HepG2 (cell line): ENCODE results near the gene DUSP15. TPM values are rescaled to one million over a fixed set of nuclear protein-coding genes. Genes with fewer than 3 reads are reported as not detected.

ENCODE experiments used
- ASH2L ChIP-seq: fragments of 300-600, 200-600 bp; sonication (generic); IDR thresholded peaks from 2 replicates; pipeline ENCODE4 v1.7.0; 2017; ENCODE audit warnings: low read depth, mild to moderate bottlenecking, moderate library complexity, mixed read lengths, low read length; ENCODE audit not compliant: insufficient read length
- BCL6 ChIP-seq: IDR thresholded peaks from 2 replicates; pipeline ENCODE4 v1.6.1; 2016; ENCODE audit warnings: missing genetic modification reagents, missing compliant biosample characterization
- CC2D1A ChIP-seq: sonication (generic); formaldehyde crosslinking; IDR thresholded peaks from 2 replicates; pipeline ENCODE4 v1.8.1; 2023; ENCODE audit warnings: mild to moderate bottlenecking, missing genetic modification reagents
- E2F2 ChIP-seq: sonication (generic); formaldehyde crosslinking; IDR thresholded peaks from 2 replicates; pipeline ENCODE4 v1.4.0; 2020; ENCODE audit warnings: missing genetic modification reagents, borderline replicate concordance
- EED ChIP-seq: sonication (generic); formaldehyde crosslinking; IDR thresholded peaks from 2 replicates; pipeline ENCODE4 v1.5.0; 2020; ENCODE audit warnings: mild to moderate bottlenecking, missing genetic modification reagents
- GATA4 ChIP-seq: sonication (generic); IDR thresholded peaks from 2 replicates; pipeline ENCODE4 v1.6.1; 2016; ENCODE audit warnings: antibody characterized with exemption, low read depth, borderline replicate concordance
- GATAD2A ChIP-seq: IDR thresholded peaks from 2 replicates; pipeline ENCODE4 v1.6.1; 2016
- HNRNPLL ChIP-seq: fragments of 200-400 bp; formaldehyde crosslinking; IDR thresholded peaks from 2 replicates; pipeline ENCODE4 v1.6.1; 2017; ENCODE audit warnings: mild to moderate bottlenecking, low read depth, low read length; ENCODE audit not compliant: poor library complexity, severe bottlenecking
- ISL2 ChIP-seq: sonication (generic); formaldehyde crosslinking; IDR thresholded peaks from 2 replicates; pipeline ENCODE4 v1.5.0; 2020; ENCODE audit warnings: missing genetic modification reagents
- ISX ChIP-seq: sonication (generic); formaldehyde crosslinking; conservative IDR thresholded peaks from 2 replicates; pipeline ENCODE4 v1.5.0; 2020; ENCODE audit warnings: missing genetic modification reagents
- KAT2B ChIP-seq: fragments of 150-350 bp; IDR thresholded peaks from 2 replicates; pipeline ENCODE4 v1.6.1; 2014; ENCODE audit warnings: low read depth, low read length, borderline replicate concordance
- MAFK ChIP-seq, 2 experiments: IDR thresholded peaks in 1 of 2; conservative IDR thresholded peaks in 1 of 2; 2 replicates each; pipeline ENCODE4 v1.6.1; 2011; ENCODE audit warnings: improper control_type of control experiment in 2 of 2, low read length in 2 of 2
- MAX ChIP-seq: IDR thresholded peaks from 2 replicates; pipeline ENCODE4 v1.6.1; 2012; ENCODE audit warnings: inconsistent platforms
- MED13 ChIP-seq: sonication (generic); formaldehyde crosslinking; IDR thresholded peaks from 2 replicates; pipeline ENCODE4 v1.5.0; 2020; ENCODE audit warnings: missing genetic modification reagents
- MTF2 ChIP-seq: sonication (generic); formaldehyde crosslinking; IDR thresholded peaks from 2 replicates; pipeline ENCODE4 v1.5.0; 2020; ENCODE audit warnings: missing genetic modification reagents, borderline replicate concordance
- PHF8 ChIP-seq: sonication (generic); formaldehyde crosslinking; IDR thresholded peaks from 2 replicates; pipeline ENCODE4 v1.5.0; 2020; ENCODE audit warnings: missing genetic modification reagents
- REPIN1 ChIP-seq: sonication (generic); formaldehyde crosslinking; IDR thresholded peaks from 2 replicates; pipeline ENCODE4 v1.8.0; 2022; ENCODE audit warnings: missing genetic modification reagents, low read depth, mild to moderate bottlenecking, borderline replicate concordance
- RXRA ChIP-seq: sonication (generic); formaldehyde crosslinking; IDR thresholded peaks from 2 replicates; pipeline ENCODE4 v1.5.1; 2020; ENCODE audit warnings: missing genetic modification reagents
- ZBTB38 ChIP-seq: sonication (generic); formaldehyde crosslinking; IDR thresholded peaks from 2 replicates; pipeline ENCODE4 v1.5.1; 2020; ENCODE audit warnings: mild to moderate bottlenecking, missing genetic modification reagents
- ZEB1 ChIP-seq: IDR thresholded peaks from 2 replicates; pipeline ENCODE4 v1.6.1; 2012; ENCODE audit warnings: mild to moderate bottlenecking, low read depth, inconsistent platforms; ENCODE audit not compliant: insufficient replicate concordance
- ZFP91 ChIP-seq: sonication (generic); formaldehyde crosslinking; IDR thresholded peaks from 2 replicates; pipeline ENCODE4 v1.9.0; 2022; ENCODE audit warnings: missing genetic modification reagents, mild to moderate bottlenecking, borderline replicate concordance
- ZFX ChIP-seq: sonication (generic); formaldehyde crosslinking; IDR thresholded peaks from 2 replicates; pipeline ENCODE4 v1.4.0; 2020; ENCODE audit warnings: mild to moderate bottlenecking, low read depth, missing genetic modification reagents, moderate library complexity
- ZFY ChIP-seq: sonication (generic); formaldehyde crosslinking; IDR thresholded peaks from 2 replicates; pipeline ENCODE4 v1.4.0; 2020; ENCODE audit warnings: missing genetic modification reagents
- ZMYM4 ChIP-seq: sonication (generic); formaldehyde crosslinking; IDR thresholded peaks from 2 replicates; pipeline ENCODE4 v1.8.1; 2023; ENCODE audit warnings: mild to moderate bottlenecking, missing genetic modification reagents
- ZNF264 ChIP-seq: sonication (generic); formaldehyde crosslinking; IDR thresholded peaks from 2 replicates; pipeline ENCODE4 v1.4.0; 2020; ENCODE audit warnings: missing genetic modification reagents
- ZNF329 ChIP-seq: sonication (generic); formaldehyde crosslinking; IDR thresholded peaks from 2 replicates; pipeline ENCODE4 v1.9.0; 2021; ENCODE audit warnings: low read depth, mild to moderate bottlenecking, missing genetic modification reagents
- ZNF709 ChIP-seq: sonication (generic); formaldehyde crosslinking; IDR thresholded peaks from 2 replicates; pipeline ENCODE4 v1.5.0; 2020; ENCODE audit warnings: mild to moderate bottlenecking, missing genetic modification reagents
- ZNF777 ChIP-seq: sonication (generic); formaldehyde crosslinking; IDR thresholded peaks from 2 replicates; pipeline ENCODE4 v1.4.0; 2020; ENCODE audit warnings: missing genetic modification reagents
- polyA plus RNA-seq, 8 experiments: library from polyadenylated mRNA; depleted of rRNA in 3 of 8; stranded (reverse) in 7 of 8; unstranded in 1 of 8; fragments of >200 nt; fragmentation: Illumina TruSeq in 4 of 8; extraction: Trizol in 4 of 8; gene quantifications; 2 replicates each; pipeline versions ENCODE4 v1.2.1 to v1.2.3, GENCODE V29; 2011 to 2016; ENCODE audit warnings: low read depth in 4 of 8, missing spikeins in 1 of 8, mixed read lengths in 1 of 8; ENCODE audit not compliant: insufficient read depth in 1 of 8
- total RNA-seq, 5 experiments: library from RNA; depleted of rRNA; stranded (reverse); fragments of >200 nt; fragmentation: Illumina TruSeq; extraction: Trizol; gene quantifications; 2 replicates each; pipeline ENCODE4 v1.2.3, GENCODE V29; 2016; ENCODE audit warnings: low read depth in 1 of 5

Gene DUSP15
- total and polyA plus RNA-seq, 2 of the 13 experiments (the other 11 are each of a cell fraction or from before 2014, with no cell fraction given), result 0.17 to 0.93 TPM

- TF ChIP-seq ZMYM4 (0 out of 2 replicates have a peak, but pooled peaks have one; percentile 8), MTF2 (CRISPR knock-in tag) (peak; percentile 51; the same call in 1 of the 2 replicates), GATA4 (no peak), ZNF777 (CRISPR knock-in tag) (peak; percentile 89), RXRA (CRISPR knock-in tag) (no peak), REPIN1 (CRISPR knock-in tag) (peak; percentile 35; the same call in 1 of the 2 replicates), ISL2 (peak; percentile 13; the same call in 1 of the 2 replicates), BCL6 (CRISPR knock-in tag) (no peak), MED13 (CRISPR knock-in tag) (0 out of 2 replicates have a peak, but pooled peaks have one; percentile 24), CC2D1A (CRISPR knock-in tag) (no peak), EED (CRISPR knock-in tag) (0 out of 2 replicates have a peak, but pooled peaks have one; percentile 17), HNRNPLL (no peak), ZFY (peak; percentile 62), ZNF329 (CRISPR knock-in tag) (peak; percentile 52; the same call in 1 of the 2 replicates), ZNF264 (CRISPR knock-in tag) (no peak), ASH2L (peak; percentile 47), MAX (no peak; the same call in 1 of the 2 replicates), KAT2B (no peak), PHF8 (CRISPR knock-in tag) (0 out of 2 replicates have a peak, but pooled peaks have one; percentile 35), ZNF709 (CRISPR knock-in tag) (0 out of 2 replicates have a peak, but pooled peaks have one; percentile 34), ZEB1 (no peak), ZFX (CRISPR knock-in tag) (peak; percentile 33; the same call in 1 of the 2 replicates), E2F2 (no peak), ZFP91 (CRISPR knock-in tag) (0 out of 2 replicates have a peak, but pooled peaks have one; percentile 32), GATAD2A (no peak), MAFK (conservative IDR thresholded peaks at IDR 0.05 in 1 of 2, IDR thresholded peaks at IDR 0.05 in 1 of 2; ENCODE audit: low read length in 2 of 2) (no peak), ISX (no peak), ZBTB38 (CRISPR knock-in tag) (0 out of 2 replicates have a peak, but pooled peaks have one; percentile 40)
These were observed at the start of gene DUSP15, which contains the start of gene TTLL9 (continued) for GRCh38 chr20:31869942-31870725.
